DND-41 (cell line): ENCODE measurements around the gene PLA2G2E.

Experiments used
- EZH2 ChIP-seq: IDR thresholded peaks from 3 replicates; pipeline ENCODE4 v1.6.1; 2012; ENCODE audit warnings: borderline replicate concordance, low read depth, mild to moderate bottlenecking, moderate library complexity, low read length, inconsistent platforms; ENCODE audit not compliant: severe bottlenecking
- TF ChIP-seq, protein P1 (sequence below): IDR thresholded peaks from 2 replicates; pipeline ENCODE4 v1.5.1; 2012; ENCODE audit warnings: borderline replicate concordance, low read length, moderate library complexity, mild to moderate bottlenecking; ENCODE audit not compliant: poor library complexity, severe bottlenecking; ENCODE audit errors: extremely low read depth

DNA sequence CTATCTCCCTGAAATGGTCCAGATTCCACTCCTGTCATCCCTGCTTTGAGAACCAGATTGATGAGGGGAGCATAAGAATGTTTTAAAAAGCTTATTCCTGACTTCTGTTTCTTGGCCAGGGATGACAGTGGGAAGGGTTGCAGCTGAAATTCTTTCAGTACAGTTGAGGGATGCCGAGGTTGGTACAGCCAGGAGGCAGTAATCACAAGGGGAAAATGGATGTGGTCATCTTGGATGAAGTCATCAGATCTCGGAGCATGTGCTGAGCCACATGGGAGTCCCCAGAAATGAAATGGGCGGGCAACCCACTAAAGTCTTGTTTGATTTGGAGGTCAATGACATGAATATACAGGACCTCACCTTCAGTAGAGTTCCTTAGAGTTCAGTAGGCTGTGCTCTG is 18.7 kb upstream of the PLA2G2E start:
- TF ChIP-seq, protein P1, sequence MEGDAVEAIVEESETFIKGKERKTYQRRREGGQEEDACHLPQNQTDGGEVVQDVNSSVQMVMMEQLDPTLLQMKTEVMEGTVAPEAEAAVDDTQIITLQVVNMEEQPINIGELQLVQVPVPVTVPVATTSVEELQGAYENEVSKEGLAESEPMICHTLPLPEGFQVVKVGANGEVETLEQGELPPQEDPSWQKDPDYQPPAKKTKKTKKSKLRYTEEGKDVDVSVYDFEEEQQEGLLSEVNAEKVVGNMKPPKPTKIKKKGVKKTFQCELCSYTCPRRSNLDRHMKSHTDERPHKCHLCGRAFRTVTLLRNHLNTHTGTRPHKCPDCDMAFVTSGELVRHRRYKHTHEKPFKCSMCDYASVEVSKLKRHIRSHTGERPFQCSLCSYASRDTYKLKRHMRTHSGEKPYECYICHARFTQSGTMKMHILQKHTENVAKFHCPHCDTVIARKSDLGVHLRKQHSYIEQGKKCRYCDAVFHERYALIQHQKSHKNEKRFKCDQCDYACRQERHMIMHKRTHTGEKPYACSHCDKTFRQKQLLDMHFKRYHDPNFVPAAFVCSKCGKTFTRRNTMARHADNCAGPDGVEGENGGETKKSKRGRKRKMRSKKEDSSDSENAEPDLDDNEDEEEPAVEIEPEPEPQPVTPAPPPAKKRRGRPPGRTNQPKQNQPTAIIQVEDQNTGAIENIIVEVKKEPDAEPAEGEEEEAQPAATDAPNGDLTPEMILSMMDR: no peak
- no peak for TF ChIP-seq EZH2
